Umbilical cord (tissue), 2 donors: ENCODE measurements around the gene INVS. TPM values are rescaled to one million over a fixed set of nuclear protein-coding genes. Genes with fewer than 3 reads are reported as not detected.
"Not testable (repeated sequence)": the region's sequence is repeated elsewhere in the genome, so short reads cannot be mapped to it uniquely, and the experiment has no call there.

Source experiments
- DNase-seq: peaks from one replicate; pipeline ENCODE4 v3.0.0-alpha.2; 2015; ENCODE audit warnings: low spot score
- total RNA-seq: library from RNA; depleted of rRNA; stranded (reverse); fragments of >200 nt; gene quantifications from one replicate; pipeline ENCODE4 v1.2.3, GENCODE V29; 2014; ENCODE audit warnings: low replicate concordance; ENCODE audit not compliant: insufficient read depth

INVS gene
- total RNA-seq, 1 donor from 2014 or later = 72.2 TPM

GRCh38 chr9:100117316-100117715 lies 18.3 kb downstream of the INVS start:
- DNase-seq = no peak

- DNase-seq = no peak
Observed at GRCh38 chr9:100120286-100120685, 21.2 kb downstream of the INVS start.

- DNase-seq = no peak
Observed at GRCh38 chr9:100125236-100125635, 26.2 kb downstream of the INVS start.

GRCh38 chr9:100125910-100126309 lies 26.9 kb downstream of the INVS start:
- DNase-seq = no peak

GRCh38 chr9:100126423-100126822 lies 27.4 kb downstream of the INVS start:
- DNase-seq = no peak

GRCh38 chr9:100129772-100130171 lies 30.7 kb downstream of the INVS start:
- DNase-seq = no peak

- DNase-seq = no peak
Observed at GRCh38 chr9:100131216-100131615, 32.2 kb downstream of the INVS start.

- DNase-seq = no peak
Observed at GRCh38 chr9:100131875-100132430, 32.9 kb downstream of the INVS start.

GRCh38 chr9:100134731-100135130 lies 35.7 kb downstream of the INVS start:
- DNase-seq = no peak

GRCh38 chr9:100136799-100137198 lies 37.8 kb downstream of the INVS start:
- not testable (repeated sequence) for DNase-seq

GRCh38 chr9:100140303-100140702 lies 41.3 kb downstream of the INVS start:
- DNase-seq = not testable (repeated sequence)

- not testable (repeated sequence) for DNase-seq
Observed at GRCh38 chr9:100141862-100142261, 42.8 kb downstream of the INVS start.

- DNase-seq = not testable (repeated sequence)
Observed at GRCh38 chr9:100145167-100145934, 46.3 kb downstream of the INVS start.

- not testable (repeated sequence) for DNase-seq
Observed at GRCh38 chr9:100145976-100146375, 46.9 kb downstream of the INVS start.

GRCh38 chr9:100150214-100150613 lies 51.2 kb downstream of the INVS start:
- peak; percentile 5 for DNase-seq

- DNase-seq = no peak
Observed at GRCh38 chr9:100160021-100160420, 61.0 kb downstream of the INVS start.

GRCh38 chr9:100167176-100167575 lies 68.1 kb downstream of the INVS start:
- DNase-seq = no peak

GRCh38 chr9:100167915-100168654 lies 69.0 kb downstream of the INVS start:
- no peak for DNase-seq

GRCh38 chr9:100170085-100170484 lies 71.0 kb downstream of the INVS start:
- DNase-seq = no peak

- no peak for DNase-seq
Observed at GRCh38 chr9:100170556-100170955, 71.5 kb downstream of the INVS start.

- no peak for DNase-seq
Observed at GRCh38 chr9:100186356-100186755, 87.3 kb downstream of the INVS start.

- DNase-seq = no peak
Observed at GRCh38 chr9:100190339-100190738, 91.3 kb downstream of the INVS start.

GRCh38 chr9:100191264-100191663 lies 92.2 kb downstream of the INVS start:
- DNase-seq = no peak
